ENCODE results near the gene NUFIP1.
A peak's percentile ranks its signal among the peaks of the same experiment; 100 is the strongest.

Gene NUFIP1

GRCh38 chr13:44969551-44970484 lies 19.5 kb downstream of the NUFIP1 start:
- peaks cover 6 to 17% (median 7%) of the 10 kb centered on the region in 3 donors for H3K36me3 ChIP-seq
- no peak overlapping the region for H3K4me3 ChIP-seq
- peak; percentile 68 to 83 for TF ChIP-seq CTCF (IDR thresholded peaks at IDR 0.05)
- peaks cover 0 to 37% (median 6%) of the 10 kb centered on the region in 4 donors for H3K4me1 ChIP-seq
- no peaks in the 10 kb centered on the region for H3K27me3 ChIP-seq
- no peak for DNase-seq
- peak overlapping the region; percentile 48 to 49 for H3K27ac ChIP-seq
- H3K9me3 ChIP-seq = no peaks in the 10 kb centered on the region
- intact Hi-C loops (cut with DNase I; ENCODE audit: low total_unique reads) = loop anchor here (2.0 to 10.0 kb wide), 3 partner anchors 47 to 1065 kb away; no protein-coding TSS in a partner anchor

- intact Hi-C loops (cut with DNase I; ENCODE audit: low total_unique reads) = loop anchor here (2.0 kb wide), 1 partner anchor 46 kb away; no protein-coding TSS in a partner anchor
- peaks cover 0 to 37% (median 6%) of the 10 kb centered on the region in 4 donors for H3K4me1 ChIP-seq
- H3K9me3 ChIP-seq = no peaks in the 10 kb centered on the region
- H3K4me3 ChIP-seq = no peak overlapping the region
- no peak for DNase-seq
- H3K36me3 ChIP-seq = peaks cover 12 to 15% (median 14%) of the 10 kb centered on the region in 3 donors
- H3K27ac ChIP-seq = peak overlapping the region; percentile 48 to 49
- H3K27me3 ChIP-seq = no peaks in the 10 kb centered on the region
- no peak for TF ChIP-seq CTCF (IDR thresholded peaks at IDR 0.05)
Observed at GRCh38 chr13:44968434-44968815, 20.8 kb downstream of the NUFIP1 start.

GRCh38 chr13:44967704-44968433 lies 21.4 kb downstream of the NUFIP1 start:
- TF ChIP-seq CTCF (IDR thresholded peaks at IDR 0.05) = no peak
- H3K4me3 ChIP-seq = no peak overlapping the region
- DNase-seq = no peak
- intact Hi-C loops (cut with DNase I; ENCODE audit: low total_unique reads) = loop anchor here (2.0 kb wide), 1 partner anchor 45 kb away; no protein-coding TSS in a partner anchor
- H3K27me3 ChIP-seq = no peaks in the 10 kb centered on the region
- H3K4me1 ChIP-seq = peaks cover 0 to 34% (median 3%) of the 10 kb centered on the region in 4 donors
- H3K9me3 ChIP-seq = no peaks in the 10 kb centered on the region
- H3K27ac ChIP-seq = peak overlapping the region; percentile 48 to 49
- H3K36me3 ChIP-seq = peaks cover 14 to 19% (median 17%) of the 10 kb centered on the region in 3 donors

- peaks cover 28 to 33% (median 30%) of the 10 kb centered on the region in 3 donors for H3K36me3 ChIP-seq
- intact Hi-C loops (cut with DNase I; ENCODE audit: low total_unique reads) = no loop called here
Observed at GRCh38 chr13:44961997-44962396, 27.3 kb downstream of the NUFIP1 start.

More at GRCh38 chr13:44961997-44962396, 27.3 kb downstream of the NUFIP1 start:
- Histone ChIP-seq H3K27me3 (no peaks in the 10 kb centered on the region), H3K4me1 (no peaks in the 10 kb centered on the region), H3K9me3 (peaks cover 0 to 10% (median 2%) of the 10 kb centered on the region in 3 donors), H3K4me3 (no peak overlapping the region), H3K27ac (no peak overlapping the region)
- no peak for TF ChIP-seq CTCF (IDR thresholded peaks at IDR 0.05)
- no peak for DNase-seq

Data from tibial artery (tissue), 4 donors.